ENCODE data around the gene CHST10. TPM values are rescaled to one million over a fixed set of nuclear protein-coding genes. Genes with fewer than 3 reads are reported as not detected.

The CHST10 gene
- total and polyA plus RNA-seq, 8 donors = 2.4 to 67.1 (median 3.5) TPM; not detected in 2

DNA sequence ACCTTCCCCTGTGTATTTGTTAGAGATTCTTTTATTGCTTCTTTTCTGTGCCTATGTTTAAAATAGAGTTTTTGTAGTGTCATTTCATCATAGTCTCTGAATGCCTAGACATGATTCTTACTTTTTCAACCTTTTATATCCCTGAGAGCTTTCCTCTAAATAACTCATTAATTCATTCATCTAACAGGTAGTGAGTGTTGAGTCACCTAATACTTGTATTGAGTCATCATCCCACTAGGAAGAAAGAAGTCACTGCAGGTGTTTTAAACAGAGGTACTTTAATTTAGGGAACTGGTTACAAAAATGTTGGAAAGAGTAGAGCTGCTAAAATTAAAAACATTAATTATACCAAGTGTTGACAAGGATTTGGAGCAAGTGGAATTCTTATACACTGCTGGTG lies 34.3 kb upstream of the CHST10 start:
- TF ChIP-seq, protein P1, sequence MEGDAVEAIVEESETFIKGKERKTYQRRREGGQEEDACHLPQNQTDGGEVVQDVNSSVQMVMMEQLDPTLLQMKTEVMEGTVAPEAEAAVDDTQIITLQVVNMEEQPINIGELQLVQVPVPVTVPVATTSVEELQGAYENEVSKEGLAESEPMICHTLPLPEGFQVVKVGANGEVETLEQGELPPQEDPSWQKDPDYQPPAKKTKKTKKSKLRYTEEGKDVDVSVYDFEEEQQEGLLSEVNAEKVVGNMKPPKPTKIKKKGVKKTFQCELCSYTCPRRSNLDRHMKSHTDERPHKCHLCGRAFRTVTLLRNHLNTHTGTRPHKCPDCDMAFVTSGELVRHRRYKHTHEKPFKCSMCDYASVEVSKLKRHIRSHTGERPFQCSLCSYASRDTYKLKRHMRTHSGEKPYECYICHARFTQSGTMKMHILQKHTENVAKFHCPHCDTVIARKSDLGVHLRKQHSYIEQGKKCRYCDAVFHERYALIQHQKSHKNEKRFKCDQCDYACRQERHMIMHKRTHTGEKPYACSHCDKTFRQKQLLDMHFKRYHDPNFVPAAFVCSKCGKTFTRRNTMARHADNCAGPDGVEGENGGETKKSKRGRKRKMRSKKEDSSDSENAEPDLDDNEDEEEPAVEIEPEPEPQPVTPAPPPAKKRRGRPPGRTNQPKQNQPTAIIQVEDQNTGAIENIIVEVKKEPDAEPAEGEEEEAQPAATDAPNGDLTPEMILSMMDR (IDR thresholded peaks at IDR 0.05) = no peak
- TF ChIP-seq POLR2A (IDR thresholded peaks at IDR 0.05) (no peak), POLR2AphosphoS5 (IDR thresholded peaks at IDR 0.05) (no peak), EP300 (IDR thresholded peaks at IDR 0.05) (no peak)
- intact Hi-C loops (cut with DNase I; ENCODE audit: low total_unique reads) = no loop called here

DNA sequence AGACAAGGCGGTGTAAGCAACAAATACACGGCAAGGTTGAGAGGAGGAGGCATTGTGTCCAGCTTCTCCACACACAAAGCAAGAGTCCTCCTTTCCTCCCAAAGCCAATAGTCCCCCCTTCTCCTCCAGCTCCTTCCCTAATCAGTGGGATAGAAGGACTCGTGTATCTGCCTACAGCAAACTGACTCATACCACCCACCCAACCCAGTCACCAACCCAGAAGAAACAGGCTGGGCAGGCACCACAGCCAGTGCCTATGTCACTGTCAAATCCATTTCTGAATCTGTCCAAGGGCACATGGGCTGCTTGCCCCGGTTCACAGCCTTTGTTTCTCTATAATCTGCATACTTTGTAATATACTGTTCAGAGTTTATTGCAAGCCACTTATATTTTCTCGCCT lies 33.6 kb upstream of the CHST10 start:
- TF ChIP-seq EP300 (IDR thresholded peaks at IDR 0.05) = no peak
- TF ChIP-seq, protein P1 (IDR thresholded peaks at IDR 0.05) = no peak
- no peak for TF ChIP-seq POLR2AphosphoS5 (IDR thresholded peaks at IDR 0.05)
- TF ChIP-seq POLR2A (IDR thresholded peaks at IDR 0.05) = no peak
- WGBS, 5 donors = 71 to 80% (median 77%) methylated on average over 5 of the region's 5 CpGs

More for the DNA sequence above, 34.3 kb upstream of the CHST10 start:
- Histone ChIP-seq H3K9me3 (peaks cover 0 to 5% (median 1%) of the 10 kb centered on the region in 4 donors), H3K4me1 (no peaks in the 10 kb centered on the region), H3K27me3 (peaks cover 0 to 7% (median 0%) of the 10 kb centered on the region in 3 donors), H3K4me3 (no peak overlapping the region), H3K36me3 (no peaks in the 10 kb centered on the region), H3K27ac (no peak overlapping the region)
- no peak for DNase-seq

DNA sequence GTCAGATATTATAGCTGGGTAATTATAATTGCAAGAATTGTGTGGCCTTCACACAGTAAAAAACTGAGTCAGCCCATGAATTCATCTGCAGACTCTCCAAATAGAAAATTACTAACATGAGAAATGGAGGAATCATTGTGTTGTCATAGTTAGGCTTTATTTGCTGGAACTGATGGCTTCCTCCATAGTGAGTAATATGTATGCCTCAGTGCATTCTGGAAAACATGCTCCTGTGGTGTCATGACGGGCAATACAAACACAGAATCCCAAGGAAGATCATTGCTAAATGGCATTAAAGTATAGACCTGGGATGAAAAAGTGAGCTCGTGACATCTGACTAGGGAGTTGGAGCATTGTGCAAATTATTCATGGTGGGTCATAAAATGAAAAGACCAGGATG lies 29.2 kb upstream of the CHST10 start:
- no peak overlapping the region for H3K4me3 ChIP-seq
- intact Hi-C loops (cut with DNase I; ENCODE audit: low total_unique reads) = no loop called here
- WGBS, 5 donors = 68 to 84% (median 81%) methylated on average over 2 of the region's 2 CpGs
- peaks cover 0 to 7% (median 0%) of the 10 kb centered on the region in 3 donors for H3K27me3 ChIP-seq
- no peaks in the 10 kb centered on the region for H3K36me3 ChIP-seq
- H3K27ac ChIP-seq = no peak overlapping the region
- DNase-seq = no peak
- H3K4me1 ChIP-seq = no peaks in the 10 kb centered on the region
- TF ChIP-seq, protein P1 (IDR thresholded peaks at IDR 0.05) = no peak
- TF ChIP-seq POLR2AphosphoS5 (IDR thresholded peaks at IDR 0.05) (no peak), POLR2A (IDR thresholded peaks at IDR 0.05) (no peak), EP300 (IDR thresholded peaks at IDR 0.05) (no peak)
- peaks cover 0 to 4% (median 0%) of the 10 kb centered on the region in 4 donors for H3K9me3 ChIP-seq

More for the DNA sequence above, 33.6 kb upstream of the CHST10 start:
- no peak overlapping the region for H3K27ac ChIP-seq
- peaks cover 0 to 7% (median 0%) of the 10 kb centered on the region in 3 donors for H3K27me3 ChIP-seq
- H3K4me3 ChIP-seq = no peak overlapping the region
- H3K36me3 ChIP-seq = no peaks in the 10 kb centered on the region
- no peaks in the 10 kb centered on the region for H3K9me3 ChIP-seq
- DNase-seq = no peak
- no peaks in the 10 kb centered on the region for H3K4me1 ChIP-seq
- intact Hi-C loops (cut with DNase I; ENCODE audit: low total_unique reads) = no loop called here

DNA sequence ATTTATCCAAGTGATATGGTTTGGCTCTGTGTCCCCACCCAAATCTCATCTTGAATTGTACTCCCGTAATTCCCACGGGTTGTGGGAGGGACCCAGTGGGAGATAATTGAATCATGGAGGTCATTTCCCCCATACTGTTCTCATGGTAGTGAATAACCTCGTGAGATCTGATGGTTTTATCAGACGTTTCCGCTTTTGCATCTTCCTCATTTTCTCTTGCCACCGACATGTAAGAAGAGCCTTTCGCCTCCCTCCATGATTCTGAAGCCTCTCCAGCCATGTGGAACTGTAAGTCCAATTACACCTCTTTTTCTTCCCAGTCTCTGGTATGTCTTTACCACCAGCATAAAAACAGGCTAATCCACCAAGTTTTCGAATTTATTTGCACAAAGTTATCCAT lies 20.3 kb upstream of the CHST10 start:
- no peak for DNase-seq
- H3K4me1 ChIP-seq = no peaks in the 10 kb centered on the region
- H3K9me3 ChIP-seq = no peaks in the 10 kb centered on the region
- H3K27me3 ChIP-seq = no peaks in the 10 kb centered on the region
- H3K27ac ChIP-seq = no peak overlapping the region
- WGBS, 5 donors = 74 to 85% (median 78%) methylated on average over 8 of the region's 8 CpGs
- TF ChIP-seq, protein P1 (IDR thresholded peaks at IDR 0.05) = no peak
- TF ChIP-seq POLR2AphosphoS5 (IDR thresholded peaks at IDR 0.05) = no peak
- no peak for TF ChIP-seq EP300 (IDR thresholded peaks at IDR 0.05)
- TF ChIP-seq POLR2A (IDR thresholded peaks at IDR 0.05) = no peak
- H3K36me3 ChIP-seq = no peaks in the 10 kb centered on the region
- no peak overlapping the region for H3K4me3 ChIP-seq
- intact Hi-C loops (cut with DNase I; ENCODE audit: low total_unique reads) = no loop called here

All from stomach (tissue), 9 donors.